Caco-2 (cell line): ENCODE results near the gene KCNAB1. TPM values are rescaled to one million over a fixed set of nuclear protein-coding genes. Genes with fewer than 3 reads are reported as not detected.

Experiments used
- BruUV-seq: library from RNA; stranded (reverse); fragments of 400-500 nt; replicated peaks from 2 replicates; lab custom pipeline; 2021; lab: Mats Ljungman, UMichigan
- CTCF ChIA-PET: fragments of 300-600 bp; sonication (Branson Sonifier 250); formaldehyde crosslinking; loops from one replicate; lab custom pipeline; 2022; ENCODE audit warnings: antibody characterized with exemption; lab: Charles Lee
- POLR2A ChIA-PET: fragments of 300-600 bp; sonication (Branson Sonifier 250); formaldehyde crosslinking; loops from one replicate; lab custom pipeline; 2022; ENCODE audit warnings: antibody characterized with exemption; lab: Charles Lee
- DNase-seq, 2 experiments: peaks; one replicate each; pipeline versions ENCODE4 v3.0.0 to v3.0.0-alpha.2; 2020 to 2022
- H3K27me3 ChIP-seq: replicated peaks from 2 replicates; pipeline ENCODE4 v1.6.0; 2011; ENCODE audit warnings: low read length; ENCODE audit not compliant: control insufficient read depth, insufficient read depth
- H3K36me3 ChIP-seq: 2 replicates; pipeline ENCODE4 v1.5.1; 2011; ENCODE audit warnings: low read length; ENCODE audit not compliant: control insufficient read depth, insufficient read depth
- H3K4me1 ChIP-seq: fragments of 250-450 bp; sonication (Bioruptor Pico); 2 replicates; pipeline ENCODE4 v1.5.1; 2020; ENCODE audit warnings: mild to moderate bottlenecking
- H3K4me3 ChIP-seq: 2 replicates; pipeline ENCODE4 v1.5.1; 2011; ENCODE audit warnings: low read depth, mild to moderate bottlenecking, control low read depth, low read length
- H3K9me3 ChIP-seq: fragments of 250-450 bp; sonication (Bioruptor Pico); 2 replicates; pipeline ENCODE4 v1.5.1; 2020; ENCODE audit warnings: mild to moderate bottlenecking, moderate library complexity
- H3K27ac Mint-ChIP-seq: one replicate; pipeline ENCODE4 v1.8.0; 2022; ENCODE audit warnings: mixed read lengths; ENCODE audit not compliant: unreplicated experiment
- H3K27me3 Mint-ChIP-seq: one replicate; pipeline ENCODE4 v1.8.0; 2022; ENCODE audit warnings: mixed read lengths; ENCODE audit not compliant: insufficient read depth, unreplicated experiment
- H3K36me3 Mint-ChIP-seq: one replicate; pipeline ENCODE4 v1.8.0; 2022; ENCODE audit warnings: mild to moderate bottlenecking, mixed read lengths; ENCODE audit not compliant: insufficient read depth, unreplicated experiment
- H3K4me1 Mint-ChIP-seq: one replicate; pipeline ENCODE4 v1.8.0; 2022; ENCODE audit warnings: low read depth, mixed read lengths; ENCODE audit not compliant: unreplicated experiment
- H3K4me3 Mint-ChIP-seq: one replicate; pipeline ENCODE4 v1.8.0; 2022; ENCODE audit warnings: mild to moderate bottlenecking, moderate library complexity, mixed read lengths; ENCODE audit not compliant: unreplicated experiment
- H3K9me3 Mint-ChIP-seq: one replicate; pipeline ENCODE4 v1.8.0; 2022; ENCODE audit warnings: mixed read lengths; ENCODE audit not compliant: unreplicated experiment
- CTCF ChIP-seq, 2 experiments: fragments of 200-600 bp in 1 of 2; IDR thresholded peaks; 1 replicate in 1 of 2; 2 replicates in 1 of 2; pipeline versions ENCODE4 v1.5.1 to v1.8.0; 2011 to 2022; ENCODE audit warnings: antibody characterized with exemption in 1 of 2, control low read depth in 1 of 2, inconsistent platforms in 1 of 2, low read depth in 1 of 2, low read length in 1 of 2, mild to moderate bottlenecking in 1 of 2, moderate library complexity in 1 of 2; ENCODE audit not compliant: insufficient read depth in 1 of 2, severe bottlenecking in 1 of 2, unreplicated experiment in 1 of 2
- intact Hi-C: fragments of 100-400 bp; cut with micrococcal nuclease; formaldehyde crosslinking; loops from one replicate; pipeline ENCODE4 v1.10.0; 2022; ENCODE audit not compliant: unreplicated experiment
- total RNA-seq: library from RNA; stranded (reverse); gene quantifications from 2 replicates; pipeline ENCODE4 v1.2.3, GENCODE V29; 2022

Gene KCNAB1
- total RNA-seq, 1 experiment from 2014 or later, result 0.14 TPM

GRCh38 chr3:156471431-156471830 lies 351.1 kb downstream of the KCNAB1 start:
- TF ChIP-seq CTCF (IDR thresholded peaks at IDR 0.05; ENCODE audit: insufficient read depth in 1 of 2, low read depth in 1 of 2, low read length in 1 of 2, severe bottlenecking in 1 of 2, unreplicated experiment in 1 of 2), result no peak
- Histone ChIP-seq H3K27me3 (no peaks in the 10 kb centered on the region), H3K4me1 (no peaks in the 10 kb centered on the region), H3K4me3 (no peak overlapping the region), H3K36me3 (no peaks in the 10 kb centered on the region), H3K9me3 (0 out of 2 replicates have a peak, but pooled peaks cover 3% of the 10 kb centered on the region)
- intact Hi-C loops, result no loop called here
- CTCF ChIA-PET, result no interaction called here
- no peak for DNase-seq
- POLR2A ChIA-PET, result no interaction called here
- Mint-ChIP-seq H3K27me3 (peaks cover 13% of the 10 kb centered on the region), H3K36me3 (no peaks in the 10 kb centered on the region), H3K4me1 (no peaks in the 10 kb centered on the region), H3K27ac (no peak overlapping the region), H3K4me3 (no peak overlapping the region), H3K9me3 (no peaks in the 10 kb centered on the region)
- BruUV-seq, result no TSS peak

GRCh38 chr3:156472150-156472549 lies 351.8 kb downstream of the KCNAB1 start:
- intact Hi-C loops, result no loop called here
- CTCF ChIA-PET, result no interaction called here
- H3K36me3 Mint-ChIP-seq, result no peaks in the 10 kb centered on the region
- Histone ChIP-seq H3K36me3 (no peaks in the 10 kb centered on the region), H3K4me1 (no peaks in the 10 kb centered on the region), H3K27me3 (no peaks in the 10 kb centered on the region), H3K4me3 (no peak overlapping the region), H3K9me3 (no peaks in the 10 kb centered on the region)
- POLR2A ChIA-PET, result no interaction called here
- no peak overlapping the region for H3K4me3 Mint-ChIP-seq
- no peak for DNase-seq
- peaks cover 13% of the 10 kb centered on the region for H3K27me3 Mint-ChIP-seq
- H3K9me3 Mint-ChIP-seq, result no peaks in the 10 kb centered on the region
- no peaks in the 10 kb centered on the region for H3K4me1 Mint-ChIP-seq
- no peak overlapping the region for H3K27ac Mint-ChIP-seq
- BruUV-seq, result no TSS peak
- no peak for TF ChIP-seq CTCF (IDR thresholded peaks at IDR 0.05; ENCODE audit: insufficient read depth in 1 of 2, low read depth in 1 of 2, low read length in 1 of 2, severe bottlenecking in 1 of 2, unreplicated experiment in 1 of 2)

DNA sequence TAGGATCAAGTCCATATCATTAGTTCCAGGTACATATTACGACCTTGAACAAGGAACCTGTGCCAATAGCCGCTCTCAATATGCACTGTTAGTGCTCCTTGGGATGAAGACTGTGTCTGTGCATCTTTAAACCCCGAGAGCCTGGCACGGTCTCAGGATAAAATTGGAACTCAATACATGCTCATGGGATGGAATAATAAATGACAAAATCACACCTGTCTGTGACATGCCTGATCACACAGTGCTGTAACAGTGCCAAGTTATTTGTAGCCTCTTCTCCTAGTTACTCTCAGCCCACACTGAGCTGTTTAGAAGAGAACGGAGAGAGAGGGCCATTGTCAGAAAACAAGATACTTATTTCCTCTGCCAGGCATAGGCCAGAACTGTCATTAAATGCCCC lies 352.3 kb downstream of the KCNAB1 start:
- ChIA-PET POLR2A (no interaction called here), CTCF (no interaction called here)
- Histone ChIP-seq H3K9me3 (no peaks in the 10 kb centered on the region), H3K27me3 (no peaks in the 10 kb centered on the region; the same call in 1 of the 2 replicates), H3K36me3 (no peaks in the 10 kb centered on the region), H3K4me1 (no peaks in the 10 kb centered on the region), H3K4me3 (no peak overlapping the region)
- Mint-ChIP-seq H3K4me3 (no peak overlapping the region), H3K4me1 (no peaks in the 10 kb centered on the region), H3K9me3 (no peaks in the 10 kb centered on the region), H3K27ac (no peak overlapping the region), H3K27me3 (peaks cover 10% of the 10 kb centered on the region), H3K36me3 (no peaks in the 10 kb centered on the region)
- TF ChIP-seq CTCF (IDR thresholded peaks at IDR 0.05; ENCODE audit: insufficient read depth in 1 of 2, low read depth in 1 of 2, low read length in 1 of 2, severe bottlenecking in 1 of 2, unreplicated experiment in 1 of 2), result no peak
- no TSS peak for BruUV-seq
- no peak for DNase-seq
- intact Hi-C loops, result no loop called here
